ENCODE data around the gene SLC17A1. TPM values are rescaled to one million over a fixed set of nuclear protein-coding genes. Genes with fewer than 3 reads are reported as not detected.
A peak's percentile ranks its signal among the peaks of the same experiment; 100 is the strongest.

SLC17A1 gene, protein sequence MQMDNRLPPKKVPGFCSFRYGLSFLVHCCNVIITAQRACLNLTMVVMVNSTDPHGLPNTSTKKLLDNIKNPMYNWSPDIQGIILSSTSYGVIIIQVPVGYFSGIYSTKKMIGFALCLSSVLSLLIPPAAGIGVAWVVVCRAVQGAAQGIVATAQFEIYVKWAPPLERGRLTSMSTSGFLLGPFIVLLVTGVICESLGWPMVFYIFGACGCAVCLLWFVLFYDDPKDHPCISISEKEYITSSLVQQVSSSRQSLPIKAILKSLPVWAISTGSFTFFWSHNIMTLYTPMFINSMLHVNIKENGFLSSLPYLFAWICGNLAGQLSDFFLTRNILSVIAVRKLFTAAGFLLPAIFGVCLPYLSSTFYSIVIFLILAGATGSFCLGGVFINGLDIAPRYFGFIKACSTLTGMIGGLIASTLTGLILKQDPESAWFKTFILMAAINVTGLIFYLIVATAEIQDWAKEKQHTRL
- 0.24 and 0.64 TPM in 2 replicates for total RNA-seq (2014; rRNA removed; shearing (Covaris generic); ENCODE audit: low replicate concordance)

DNA sequence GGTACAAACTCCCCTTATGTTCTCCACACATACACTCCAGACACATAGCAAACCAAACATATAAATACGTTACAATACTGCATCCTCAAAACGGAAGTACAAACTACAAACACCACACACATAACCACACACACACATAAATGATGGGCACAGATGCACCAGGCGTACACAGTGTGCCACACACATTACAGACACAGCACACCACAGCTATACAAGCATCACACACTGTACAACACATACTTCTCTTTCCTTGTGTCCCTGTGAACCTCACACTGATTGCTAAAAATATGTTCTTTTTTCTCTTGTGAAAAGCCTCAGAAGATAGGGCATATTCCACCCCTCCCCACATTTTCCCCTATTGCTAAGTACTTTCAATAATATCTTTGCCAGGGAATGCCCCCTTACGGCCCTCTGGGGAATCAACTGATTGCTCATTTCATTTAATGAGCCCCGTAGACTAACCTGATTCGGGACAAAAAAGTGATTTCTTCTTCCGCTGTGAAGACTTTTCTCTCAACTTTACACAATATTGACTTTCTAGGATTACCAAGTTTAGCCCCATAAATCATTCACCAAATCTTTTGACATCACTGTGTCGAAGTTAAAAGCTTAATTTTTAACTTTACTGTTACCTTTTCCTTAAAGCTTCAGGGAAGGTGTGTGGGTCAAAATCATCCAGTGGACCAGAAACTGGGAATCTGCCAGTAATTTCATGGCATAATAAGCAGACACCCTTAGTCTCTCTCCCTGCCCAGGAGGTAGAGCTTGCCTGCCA, at the start of gene SLC17A1:
Gene SLC17A1, minus strand, starts transcription at position 521 of the 775 bp plus-strand sequence. CDS start 1,495 bp downstream, outside the sequence.
- in situ Hi-C loops (cut with HindIII; ENCODE audit: low pct_unique_long_range_greater_than_20kb, low sequenced_read_pairs): no loop called here
- peak; percentile 57 for DNase-seq (ENCODE audit: low read depth)

DNA sequence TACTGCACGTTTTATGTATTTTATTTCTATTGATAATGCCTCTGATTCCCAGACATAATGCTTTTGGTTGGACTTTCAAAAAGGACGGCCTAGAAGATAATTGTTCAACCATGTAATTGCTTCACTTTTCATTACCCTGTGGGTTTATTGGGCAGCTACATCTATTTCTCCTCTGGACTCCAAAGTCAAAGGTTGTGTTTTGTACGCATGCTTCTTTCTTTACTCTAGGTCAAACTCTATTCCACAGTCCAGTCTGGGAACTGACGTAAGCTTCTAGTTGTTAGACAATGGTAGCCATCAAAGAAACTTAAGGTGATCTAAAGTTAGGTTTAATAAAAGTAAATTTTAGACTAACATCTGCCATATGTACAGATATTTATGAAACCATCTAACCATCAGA, 48.7 kb upstream of the SLC17A1 start:
- in situ Hi-C loops (cut with HindIII; ENCODE audit: low pct_unique_long_range_greater_than_20kb, low sequenced_read_pairs): no loop called here
- DNase-seq (ENCODE audit: low read depth): no peak

DNA sequence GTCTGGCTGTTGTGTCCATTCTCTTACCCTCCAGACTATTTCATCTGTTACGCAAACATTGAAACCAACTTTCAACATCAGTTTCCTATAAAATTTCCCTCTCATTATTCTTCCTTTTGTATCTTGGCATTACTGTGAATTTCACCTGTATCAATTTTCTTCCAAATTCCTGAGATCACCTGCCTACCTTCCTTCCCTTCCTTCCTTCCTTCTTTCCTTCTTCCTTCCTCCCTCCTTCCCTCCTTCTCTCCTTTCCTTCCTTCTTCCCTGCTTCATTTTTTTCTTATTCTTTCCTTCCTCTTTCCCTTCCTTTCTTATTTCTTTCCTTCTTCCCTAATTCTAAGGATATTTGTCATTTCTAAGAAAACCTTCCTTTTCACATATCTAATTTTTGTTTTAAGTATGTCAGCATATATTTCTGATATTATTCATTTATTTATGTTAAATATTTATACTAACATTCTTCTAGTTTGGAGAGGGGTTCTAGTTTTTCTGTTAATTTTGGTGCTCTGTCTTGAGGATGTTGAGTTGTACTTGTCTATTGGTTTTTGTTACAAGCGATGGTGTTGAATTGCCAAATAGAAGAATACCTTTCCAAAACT, 47.0 kb upstream of the SLC17A1 start:
- in situ Hi-C loops (cut with HindIII; ENCODE audit: low pct_unique_long_range_greater_than_20kb, low sequenced_read_pairs): no loop called here
- no peak for DNase-seq (ENCODE audit: low read depth)

DNA sequence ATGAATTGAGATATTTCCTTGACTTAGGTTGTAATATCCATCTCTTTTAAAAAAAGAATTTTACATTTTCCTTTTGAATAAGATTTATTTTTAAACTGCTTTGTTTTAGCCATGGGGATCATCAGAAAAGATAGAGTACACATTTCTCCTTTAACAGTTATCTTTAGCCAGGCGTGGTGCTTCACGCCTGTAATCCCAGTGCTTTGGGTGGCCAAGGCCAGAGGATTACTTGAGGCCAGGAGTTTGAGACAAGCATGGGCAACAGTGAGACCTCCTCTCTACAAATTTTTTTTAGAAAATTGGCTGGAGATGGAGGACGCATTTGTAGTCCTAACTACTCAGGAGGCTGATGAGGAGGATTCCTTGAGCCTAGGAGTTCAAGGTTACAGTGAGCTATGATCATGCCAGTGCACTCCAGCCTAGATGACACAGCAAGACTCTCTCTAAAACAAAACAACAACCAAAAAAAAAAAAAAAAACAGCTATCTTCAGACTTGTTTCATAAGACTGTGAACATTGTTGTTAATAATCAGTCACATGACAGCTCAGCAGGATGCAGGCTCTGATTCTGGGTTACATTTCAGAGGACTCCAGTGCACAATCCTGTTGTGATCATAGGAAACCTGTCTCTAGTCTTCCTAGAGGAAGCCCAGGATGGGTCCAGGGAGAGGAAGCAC, 44.2 kb upstream of the SLC17A1 start:
- in situ Hi-C loops (cut with HindIII; ENCODE audit: low pct_unique_long_range_greater_than_20kb, low sequenced_read_pairs): no loop called here
- DNase-seq (ENCODE audit: low read depth): peak; percentile 63

DNA sequence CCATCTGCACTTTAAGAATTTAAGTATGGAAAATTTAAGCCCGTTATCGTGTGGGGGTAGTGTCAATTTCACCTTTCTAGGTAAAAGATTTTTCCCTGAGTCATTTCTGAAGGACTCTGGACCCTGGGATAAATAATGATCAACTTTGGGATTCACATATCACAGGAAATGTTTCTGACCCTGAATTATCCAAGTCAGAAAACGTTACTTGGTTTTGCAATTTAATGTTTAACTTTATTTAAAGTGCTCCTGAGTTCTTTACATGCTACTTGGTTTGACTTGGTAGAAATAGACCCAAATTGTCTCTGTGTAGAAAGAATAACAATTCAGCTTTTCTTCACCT, 43.7 kb upstream of the SLC17A1 start:
- in situ Hi-C loops (cut with HindIII; ENCODE audit: low pct_unique_long_range_greater_than_20kb, low sequenced_read_pairs): no loop called here
- DNase-seq (ENCODE audit: low read depth): peak; percentile 68

DNA sequence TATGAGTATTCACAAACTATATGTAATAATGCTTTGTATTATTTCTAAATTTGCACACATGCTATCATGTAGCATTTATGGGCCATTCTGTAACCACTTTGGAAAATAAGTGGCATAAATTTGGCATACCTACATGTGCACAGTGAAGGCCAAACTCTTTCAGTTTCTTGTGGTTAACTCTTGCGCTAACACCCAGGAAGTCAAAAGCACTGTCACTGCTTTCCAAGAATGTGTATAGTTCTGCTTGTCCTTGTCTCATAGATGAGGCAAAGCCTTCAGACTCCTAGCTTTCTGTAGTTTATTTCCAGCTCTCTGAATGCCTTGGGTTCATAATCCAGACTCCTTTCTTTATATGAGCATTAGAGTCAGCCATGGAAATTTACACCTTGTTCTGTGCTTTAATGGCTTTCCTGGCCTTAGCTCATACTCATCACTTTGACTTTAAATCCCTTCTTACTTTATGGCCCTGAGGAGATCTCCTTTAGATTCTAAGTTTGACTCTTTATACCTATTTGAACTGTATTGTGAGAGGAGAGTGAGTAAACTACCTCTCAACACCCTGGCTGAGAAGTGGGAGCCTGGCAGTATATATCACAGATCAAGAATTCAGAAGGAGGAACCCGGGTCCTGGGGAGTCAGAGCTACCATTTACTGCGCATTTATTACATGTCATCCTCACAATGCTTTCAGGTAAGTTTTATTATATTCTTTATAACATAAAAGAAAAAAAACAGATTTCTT, 43.1 kb upstream of the SLC17A1 start:
- in situ Hi-C loops (cut with HindIII; ENCODE audit: low pct_unique_long_range_greater_than_20kb, low sequenced_read_pairs): no loop called here
- DNase-seq (ENCODE audit: low read depth): peak; percentile 22

DNA sequence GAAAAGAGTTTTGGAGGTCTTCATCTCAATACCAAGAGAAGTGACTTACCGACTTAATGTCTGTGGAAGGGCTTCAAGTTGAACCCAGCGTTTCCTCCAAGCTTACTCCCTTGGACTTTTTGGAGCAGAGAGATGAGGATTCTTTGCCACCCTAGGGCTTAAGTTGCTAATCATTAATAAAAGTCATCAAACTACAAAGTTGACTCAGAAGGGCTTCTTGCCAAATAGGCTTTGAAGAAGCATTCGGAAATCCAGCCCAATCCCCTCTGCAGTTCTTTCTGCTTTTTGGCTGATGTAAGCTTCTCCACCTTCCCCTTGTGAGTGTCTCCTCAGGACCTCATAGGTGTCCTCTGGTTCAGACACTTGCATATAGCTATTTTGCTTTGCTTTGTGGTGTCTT, 42.3 kb upstream of the SLC17A1 start, which contains the start of gene SLC17A3:
Gene SLC17A3, minus strand, starts transcription at position 126 of the 400 bp plus-strand sequence. CDS start 5,856 bp downstream, outside the sequence.
- in situ Hi-C loops (cut with HindIII; ENCODE audit: low pct_unique_long_range_greater_than_20kb, low sequenced_read_pairs): no loop called here
- no peak for DNase-seq (ENCODE audit: low read depth)

DNA sequence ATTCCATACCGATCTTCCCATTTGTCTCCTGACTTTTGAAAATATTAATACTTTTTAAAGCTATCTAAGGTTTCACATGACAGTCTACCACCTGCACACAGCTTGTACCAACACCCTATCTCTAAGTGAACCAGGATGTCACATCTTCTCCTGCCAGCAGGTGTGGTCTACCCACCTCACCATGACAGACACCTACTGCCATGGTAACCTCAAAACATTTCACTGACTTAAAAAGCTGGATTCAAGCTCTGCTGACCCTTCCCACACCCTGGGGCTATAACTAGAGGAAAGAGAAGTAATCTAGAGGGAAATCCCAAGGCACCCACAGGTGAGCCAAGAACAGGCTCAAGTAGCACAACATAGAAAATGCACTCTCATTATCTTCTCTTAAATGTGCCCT, 41.0 kb upstream of the SLC17A1 start:
- in situ Hi-C loops (cut with HindIII; ENCODE audit: low pct_unique_long_range_greater_than_20kb, low sequenced_read_pairs): no loop called here
- DNase-seq (ENCODE audit: low read depth): peak; percentile 27

DNA sequence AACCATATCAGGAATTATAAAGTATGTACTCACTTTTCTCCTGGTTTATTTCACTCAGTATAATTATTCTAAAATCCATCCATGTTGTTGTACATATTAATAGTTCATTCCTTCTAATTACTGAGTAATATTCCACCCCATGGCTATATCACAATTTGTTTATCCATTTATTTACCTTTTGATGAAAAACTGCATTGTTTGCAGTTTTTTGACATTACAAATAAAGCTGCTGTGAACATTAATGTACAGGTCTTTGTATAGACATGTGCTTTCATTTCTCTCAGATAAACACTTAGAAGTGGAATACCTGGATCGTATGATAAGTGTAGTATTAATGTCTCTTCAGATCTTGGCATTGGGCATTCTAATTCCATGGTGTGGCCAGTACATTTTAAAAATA, 38.0 kb upstream of the SLC17A1 start:
- no peak for DNase-seq (ENCODE audit: low read depth)

DNA sequence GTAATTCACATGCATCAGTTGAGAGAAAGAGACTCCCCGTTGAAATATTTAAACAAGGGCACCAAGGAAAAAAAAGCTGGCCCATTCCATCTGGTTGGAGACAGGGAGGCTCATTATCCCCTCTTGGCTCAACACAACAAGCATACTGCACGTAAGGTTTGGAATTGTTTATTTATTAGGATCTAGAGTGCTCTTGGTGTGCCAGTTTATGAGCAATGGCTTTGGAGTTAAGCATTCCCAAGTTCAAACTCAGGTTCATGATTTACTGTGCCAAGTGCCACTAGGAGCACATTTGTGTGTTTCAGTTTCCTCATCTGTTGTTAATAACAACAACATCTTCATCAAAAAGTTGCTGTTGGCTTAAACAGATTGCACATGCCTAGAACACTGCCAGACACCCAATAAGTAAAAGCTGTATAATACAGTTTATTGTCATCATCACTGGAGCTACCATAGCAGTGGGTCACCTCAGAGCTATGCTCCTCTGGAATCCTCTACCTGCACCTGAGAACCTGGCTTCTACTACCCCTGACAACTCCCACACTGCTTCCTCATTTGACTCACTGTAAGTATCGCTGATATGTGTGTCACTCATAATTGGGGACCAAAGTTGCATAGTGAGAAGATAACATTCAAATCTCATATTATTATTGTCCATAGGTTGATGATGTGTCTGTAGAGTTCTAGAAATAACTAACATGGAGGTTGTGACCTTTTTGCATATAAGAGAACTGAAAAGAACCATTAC, 36.8 kb upstream of the SLC17A1 start:
- no peak for DNase-seq (ENCODE audit: low read depth)
- in situ Hi-C loops (cut with HindIII; ENCODE audit: low pct_unique_long_range_greater_than_20kb, low sequenced_read_pairs): no loop called here

More for the DNA sequence above, 38.0 kb upstream of the SLC17A1 start:
- in situ Hi-C loops (cut with HindIII; ENCODE audit: low pct_unique_long_range_greater_than_20kb, low sequenced_read_pairs): no loop called here

DNA sequence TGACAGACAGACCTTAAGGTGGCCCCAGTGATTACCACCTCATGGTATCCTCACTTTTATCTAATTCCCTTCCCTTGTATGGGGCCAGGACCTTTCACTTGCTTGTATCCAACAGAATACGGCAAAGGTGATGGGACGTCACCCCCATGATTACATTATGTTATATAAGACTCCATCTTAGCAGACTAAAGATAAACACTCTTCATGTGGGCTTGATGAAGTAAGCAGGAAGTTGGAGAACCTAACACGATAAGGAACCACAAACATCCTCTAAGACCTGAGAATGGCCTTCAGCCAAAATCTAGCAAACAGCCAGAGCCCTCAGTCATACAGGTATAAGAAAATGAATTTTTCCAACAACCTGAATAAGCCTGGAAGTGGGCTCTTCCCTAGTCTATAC, 34.2 kb upstream of the SLC17A1 start:
- in situ Hi-C loops (cut with HindIII; ENCODE audit: low pct_unique_long_range_greater_than_20kb, low sequenced_read_pairs): no loop called here
- DNase-seq (ENCODE audit: low read depth): no peak

DNA sequence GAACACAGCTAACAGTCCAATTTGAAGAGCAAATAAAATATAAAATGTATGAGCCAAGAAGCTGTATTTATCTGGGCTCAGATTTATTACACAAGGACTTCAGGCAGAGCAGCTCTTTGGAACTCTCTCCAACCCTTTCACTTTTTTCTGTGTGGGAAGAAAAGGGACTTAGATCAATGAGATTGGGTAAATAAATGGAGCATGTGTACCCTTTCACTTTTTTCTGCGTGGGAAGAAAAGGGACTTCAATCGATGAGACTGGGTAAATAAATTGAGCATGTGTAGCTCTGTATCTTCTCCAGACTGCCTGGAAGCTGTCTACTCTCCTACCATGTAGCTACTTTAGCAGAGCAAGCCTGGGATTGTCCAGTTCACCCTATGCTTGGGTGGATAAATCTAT, 31.5 kb upstream of the SLC17A1 start:
- in situ Hi-C loops (cut with HindIII; ENCODE audit: low pct_unique_long_range_greater_than_20kb, low sequenced_read_pairs): no loop called here

DNA sequence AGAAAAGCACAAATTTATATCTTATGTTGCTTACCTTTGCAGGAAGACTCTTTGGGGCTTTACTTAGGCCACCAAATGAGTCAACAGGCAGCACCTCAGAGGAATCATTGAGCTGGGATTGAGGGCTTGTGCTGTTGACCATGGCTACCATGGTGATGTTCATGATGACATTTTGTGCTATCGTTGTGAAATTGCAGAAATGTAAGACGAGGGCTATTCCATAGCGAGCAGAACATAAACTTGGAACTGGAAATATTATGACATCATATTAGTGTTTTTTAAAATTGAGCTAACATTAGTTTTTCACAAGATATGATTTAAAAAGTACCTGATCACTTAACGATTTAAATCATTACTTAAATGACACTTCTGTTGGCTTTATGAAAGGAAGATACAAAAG, 30.3 kb upstream of the SLC17A1 start:
- no peak for DNase-seq (ENCODE audit: low read depth)
- in situ Hi-C loops (cut with HindIII; ENCODE audit: low pct_unique_long_range_greater_than_20kb, low sequenced_read_pairs): no loop called here

More for the DNA sequence above, 31.5 kb upstream of the SLC17A1 start:
- no peak for DNase-seq (ENCODE audit: low read depth)

DNA sequence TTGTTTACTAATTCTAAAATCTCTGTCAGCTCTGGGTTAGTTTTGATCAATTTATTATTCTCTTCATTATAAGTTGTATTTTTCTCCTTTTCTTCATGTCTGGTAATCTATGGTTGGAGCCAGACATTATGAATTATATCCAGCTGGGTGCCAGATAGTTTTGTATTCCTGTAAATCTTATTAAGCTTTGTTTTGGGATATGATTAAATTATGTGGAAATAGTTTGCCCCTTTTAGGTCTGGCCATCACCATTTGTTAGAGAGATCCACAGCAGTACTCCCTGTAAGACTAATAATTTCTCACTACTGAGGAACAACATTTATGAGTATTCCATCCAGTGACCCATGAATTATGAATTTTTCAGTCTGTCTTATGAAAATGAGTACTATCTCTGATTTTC, 20.9 kb upstream of the SLC17A1 start:
- in situ Hi-C loops (cut with HindIII; ENCODE audit: low pct_unique_long_range_greater_than_20kb, low sequenced_read_pairs): no loop called here
- no peak for DNase-seq (ENCODE audit: low read depth)

DNA sequence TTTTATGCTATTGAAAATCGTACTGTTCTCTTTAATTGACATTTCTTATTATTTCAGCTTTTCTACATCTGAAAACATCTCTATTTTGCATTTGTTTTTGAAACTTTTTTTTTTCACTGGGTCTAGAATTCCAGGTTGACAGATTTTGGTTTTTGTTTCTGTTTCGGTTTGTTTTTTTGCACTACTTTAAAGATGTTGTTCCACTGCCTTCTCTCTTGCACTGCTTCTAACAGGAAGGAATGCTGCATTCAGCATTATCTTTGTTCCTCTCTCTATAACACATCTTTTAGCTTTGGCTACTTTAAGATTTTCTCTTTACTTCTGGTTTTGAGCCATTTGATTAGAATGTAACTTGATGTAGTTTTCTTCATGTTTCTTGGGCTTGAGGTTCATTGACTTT, 20.1 kb upstream of the SLC17A1 start:
- in situ Hi-C loops (cut with HindIII; ENCODE audit: low pct_unique_long_range_greater_than_20kb, low sequenced_read_pairs): no loop called here
- DNase-seq (ENCODE audit: low read depth): no peak

DNA sequence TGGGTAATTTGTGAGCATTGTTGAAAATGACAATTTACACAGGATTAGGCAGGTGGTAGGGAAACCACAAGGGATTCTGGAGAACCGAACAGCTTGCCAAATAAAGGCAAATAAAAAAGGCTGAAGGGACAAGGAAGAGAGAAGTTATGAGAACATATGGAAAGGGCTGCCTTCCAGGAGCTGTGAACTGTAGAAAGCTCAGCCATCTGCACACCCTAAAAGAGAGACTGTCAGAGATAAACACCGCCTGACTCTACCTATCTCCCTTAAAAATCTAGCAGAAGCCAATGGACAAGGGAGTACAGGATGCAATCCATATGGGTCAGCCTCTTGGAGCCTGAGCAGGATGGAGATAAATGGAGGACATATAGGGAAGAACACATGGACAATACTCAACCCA, 12.7 kb upstream of the SLC17A1 start:
- no peak for DNase-seq (ENCODE audit: low read depth)
- in situ Hi-C loops (cut with HindIII; ENCODE audit: low pct_unique_long_range_greater_than_20kb, low sequenced_read_pairs): no loop called here

DNA sequence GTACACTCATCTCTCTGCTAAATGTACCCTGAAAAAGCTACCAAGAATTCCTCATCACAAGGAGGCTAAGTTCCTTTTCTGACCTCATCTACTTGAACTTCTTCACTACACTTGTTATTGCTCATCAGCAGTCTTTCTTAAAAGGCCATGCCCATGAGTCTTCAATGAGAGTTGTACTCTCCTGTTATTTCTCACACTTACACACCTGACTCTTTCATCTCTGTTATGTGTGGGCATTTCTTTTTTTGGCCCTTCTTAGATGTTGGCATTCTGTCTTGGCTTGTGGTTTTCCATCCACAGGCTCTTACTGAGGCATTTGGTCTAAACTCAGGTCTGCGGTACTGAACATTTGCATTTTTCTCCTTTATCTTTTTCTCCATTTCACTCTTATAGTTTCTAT, 10.7 kb upstream of the SLC17A1 start:
- in situ Hi-C loops (cut with HindIII; ENCODE audit: low pct_unique_long_range_greater_than_20kb, low sequenced_read_pairs): no loop called here

More for the DNA sequence above, 10.7 kb upstream of the SLC17A1 start:
- DNase-seq (ENCODE audit: low read depth): no peak

Data from Caki2 (cell line).